Activated CD8-positive, alpha-beta T cell treated with anti-CD3 and anti-CD28 coated beads, Interleukin-2, amount 10 ng/mL, durations not matched to agents 7 days and 5 days (primary cell): Measurements from ENCODE around the gene MALRD1. TPM values are rescaled to one million over a fixed set of nuclear protein-coding genes. Genes with fewer than 3 reads are reported as not detected.

Experiments
- ATAC-seq: fragments of 150-1000 bp; cut with Tn5 transposase; one replicate; pipeline ENCODE4 v1.10.0; 2021; ENCODE audit warnings: moderate library complexity
- CTCF ChIA-PET: fragments of 350-600 bp; sonication (Branson Sonifier 250); formaldehyde crosslinking; loops from one replicate; lab custom pipeline; 2021; ENCODE audit warnings: antibody characterized with exemption; lab: Charles Lee
- POLR2A ChIA-PET: fragments of 350-600 bp; sonication (Branson Sonifier 250); formaldehyde crosslinking; loops from one replicate; lab custom pipeline; 2021; ENCODE audit warnings: antibody characterized with exemption; lab: Charles Lee
- DNase-seq: peaks from one replicate; pipeline ENCODE4 v3.0.0-alpha.2; 2020
- H3K27ac Mint-ChIP-seq: one replicate; pipeline ENCODE4 v1.8.0; 2021; ENCODE audit warnings: mild to moderate bottlenecking, mixed read lengths
- H3K27me3 Mint-ChIP-seq: one replicate; pipeline ENCODE4 v1.8.0; 2021; ENCODE audit warnings: low read depth, mixed read lengths
- H3K36me3 Mint-ChIP-seq: one replicate; pipeline ENCODE4 v1.8.0; 2021; ENCODE audit warnings: low read depth, mixed read lengths
- H3K4me1 Mint-ChIP-seq: one replicate; pipeline ENCODE4 v1.8.0; 2021; ENCODE audit warnings: low read depth, mixed read lengths
- H3K4me3 Mint-ChIP-seq: one replicate; pipeline ENCODE4 v1.8.0; 2021; ENCODE audit warnings: mild to moderate bottlenecking, mixed read lengths
- H3K9me3 Mint-ChIP-seq: one replicate; pipeline ENCODE4 v1.8.0; 2022; ENCODE audit warnings: mixed read lengths; ENCODE audit not compliant: insufficient read depth
- total RNA-seq, 2 experiments: library from RNA; stranded (reverse); gene quantifications; one replicate each; pipeline ENCODE4 v1.2.3, GENCODE V29; 2021

MALRD1 gene
- total RNA-seq, 2 experiments from 2014 or later, result not detected

DNA sequence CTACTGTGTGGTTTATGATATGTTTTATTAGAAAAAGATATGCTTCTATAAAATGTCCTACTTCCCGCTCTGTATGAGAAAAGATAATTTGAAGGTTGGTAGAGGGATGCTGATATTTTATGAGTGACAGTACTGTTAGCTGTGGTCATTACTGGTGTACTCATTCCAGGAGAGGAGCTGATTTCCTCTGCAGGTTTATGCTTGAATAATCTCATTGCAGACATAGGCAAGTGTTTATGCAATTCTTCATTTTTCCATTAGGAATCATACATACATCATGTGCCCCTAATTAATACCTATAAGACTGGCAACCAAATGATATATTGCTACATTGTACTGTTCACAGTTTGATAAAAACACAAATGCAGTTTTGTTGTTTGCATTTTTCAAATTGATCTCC is 269.4 kb downstream of the MALRD1 start:
- H3K4me3 Mint-ChIP-seq, result no peak overlapping the region
- CTCF ChIA-PET, result no interaction called here
- no peak for DNase-seq
- no peaks in the 10 kb centered on the region for H3K36me3 Mint-ChIP-seq
- H3K27ac Mint-ChIP-seq, result no peak overlapping the region
- no peaks in the 10 kb centered on the region for H3K27me3 Mint-ChIP-seq
- POLR2A ChIA-PET, result no interaction called here
- H3K9me3 Mint-ChIP-seq, result peaks cover 3% of the 10 kb centered on the region
- H3K4me1 Mint-ChIP-seq, result no peaks in the 10 kb centered on the region
- ATAC-seq, result no peak

DNA sequence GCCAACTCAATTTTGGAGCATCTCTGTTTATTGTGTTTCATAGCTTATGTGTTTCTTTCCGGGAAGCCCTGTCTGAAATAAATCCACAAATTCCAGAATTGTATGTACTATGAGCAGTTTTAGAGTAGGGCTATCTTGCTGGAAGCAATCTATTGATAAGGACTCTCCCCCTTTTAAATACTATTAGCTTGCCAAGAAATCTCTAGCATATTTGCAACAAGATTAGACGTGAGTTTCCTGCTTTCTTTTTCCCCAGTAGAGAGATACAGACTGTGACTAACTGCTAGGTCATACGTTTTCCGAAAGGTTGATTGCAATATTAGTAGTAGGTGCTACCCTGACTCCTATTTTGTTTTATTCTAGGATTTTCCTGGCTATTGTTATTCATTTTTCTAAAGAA is 277.0 kb downstream of the MALRD1 start:
- no peaks in the 10 kb centered on the region for H3K4me1 Mint-ChIP-seq
- no peak for ATAC-seq
- POLR2A ChIA-PET, result no interaction called here
- CTCF ChIA-PET, result no interaction called here
- no peaks in the 10 kb centered on the region for H3K27me3 Mint-ChIP-seq
- no peak overlapping the region for H3K4me3 Mint-ChIP-seq
- DNase-seq, result no peak
- H3K36me3 Mint-ChIP-seq, result no peaks in the 10 kb centered on the region
- H3K27ac Mint-ChIP-seq, result no peak overlapping the region
- H3K9me3 Mint-ChIP-seq, result peaks cover 8% of the 10 kb centered on the region

DNA sequence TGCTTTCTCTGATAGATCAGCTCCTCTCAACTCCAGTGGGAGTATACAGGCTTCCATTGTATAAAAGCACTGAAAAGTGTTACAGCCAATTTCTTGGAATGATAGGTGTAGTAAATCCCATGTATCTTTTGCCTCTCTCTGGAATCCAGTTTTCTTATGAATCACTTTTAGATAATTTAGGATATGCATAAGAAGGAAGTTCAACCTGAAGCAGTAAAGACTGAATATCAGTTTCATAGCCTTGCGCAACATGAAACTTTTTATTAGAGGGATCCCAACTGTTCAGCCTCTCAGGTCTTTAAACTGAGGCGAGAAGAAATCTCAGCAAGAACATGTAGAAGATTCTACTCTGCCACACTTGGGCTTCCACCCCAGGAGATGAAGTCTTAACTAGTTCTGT is 280.0 kb downstream of the MALRD1 start:
- Mint-ChIP-seq H3K9me3 (peaks cover 8% of the 10 kb centered on the region), H3K4me3 (no peak overlapping the region), H3K27ac (no peak overlapping the region), H3K27me3 (no peaks in the 10 kb centered on the region), H3K36me3 (no peaks in the 10 kb centered on the region), H3K4me1 (no peaks in the 10 kb centered on the region)
- ChIA-PET CTCF (no interaction called here), POLR2A (no interaction called here)
- no peak for ATAC-seq
- no peak for DNase-seq

DNA sequence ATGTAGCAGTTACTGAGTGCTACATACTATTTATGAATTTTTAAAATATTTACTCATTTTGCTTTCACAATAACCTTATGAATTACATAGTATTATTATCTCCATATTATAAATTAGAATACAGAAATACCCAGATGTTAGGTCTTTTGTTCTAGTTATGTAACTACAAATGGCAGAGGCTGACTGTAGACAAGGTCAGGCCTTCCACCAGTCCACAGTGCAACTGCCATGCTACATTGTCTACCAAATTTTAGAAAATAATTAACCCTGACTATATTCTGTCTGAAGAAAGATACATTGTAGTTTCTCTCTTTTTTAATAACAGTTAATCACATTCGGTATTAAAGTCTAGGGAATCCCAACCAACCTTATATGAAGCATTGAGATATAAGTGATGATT is 280.9 kb downstream of the MALRD1 start:
- no peak for ATAC-seq
- no peaks in the 10 kb centered on the region for H3K27me3 Mint-ChIP-seq

DNA sequence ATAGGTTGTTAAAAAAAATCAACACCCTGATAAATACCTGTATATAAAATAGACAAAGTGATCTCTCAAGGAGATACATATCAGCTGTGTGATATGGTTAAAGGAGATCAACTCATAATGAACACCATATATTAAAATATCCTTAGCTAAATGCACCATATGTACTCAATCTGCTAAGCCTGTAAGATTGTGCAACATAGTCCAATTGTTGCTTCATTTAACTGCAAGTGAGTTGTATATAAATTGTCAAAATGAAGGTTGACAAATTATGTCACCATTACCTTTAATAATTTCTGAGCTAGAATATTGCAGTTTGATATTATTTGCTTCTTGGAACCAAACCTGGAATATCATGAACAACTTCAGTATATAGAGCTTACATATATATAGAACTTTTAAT is 283.7 kb downstream of the MALRD1 start:
- H3K9me3 Mint-ChIP-seq, result peaks cover 9% of the 10 kb centered on the region
- DNase-seq (no peak), ATAC-seq (no peak)
- no peak overlapping the region for H3K4me3 Mint-ChIP-seq
- no peaks in the 10 kb centered on the region for H3K36me3 Mint-ChIP-seq
- H3K27me3 Mint-ChIP-seq, result no peaks in the 10 kb centered on the region
- ChIA-PET POLR2A (interaction anchor here (0.7 kb wide), 1 partner anchor 152 kb away, joined by 3 read pairs; no protein-coding TSS in a partner anchor), CTCF (no interaction called here)
- no peaks in the 10 kb centered on the region for H3K4me1 Mint-ChIP-seq
- no peak overlapping the region for H3K27ac Mint-ChIP-seq

More for the DNA sequence above, 280.9 kb downstream of the MALRD1 start:
- no peak overlapping the region for H3K4me3 Mint-ChIP-seq
- POLR2A ChIA-PET, result no interaction called here
- peaks cover 8% of the 10 kb centered on the region for H3K9me3 Mint-ChIP-seq
- H3K36me3 Mint-ChIP-seq, result no peaks in the 10 kb centered on the region
- CTCF ChIA-PET, result no interaction called here
- no peak overlapping the region for H3K27ac Mint-ChIP-seq
- no peaks in the 10 kb centered on the region for H3K4me1 Mint-ChIP-seq
- DNase-seq, result no peak

DNA sequence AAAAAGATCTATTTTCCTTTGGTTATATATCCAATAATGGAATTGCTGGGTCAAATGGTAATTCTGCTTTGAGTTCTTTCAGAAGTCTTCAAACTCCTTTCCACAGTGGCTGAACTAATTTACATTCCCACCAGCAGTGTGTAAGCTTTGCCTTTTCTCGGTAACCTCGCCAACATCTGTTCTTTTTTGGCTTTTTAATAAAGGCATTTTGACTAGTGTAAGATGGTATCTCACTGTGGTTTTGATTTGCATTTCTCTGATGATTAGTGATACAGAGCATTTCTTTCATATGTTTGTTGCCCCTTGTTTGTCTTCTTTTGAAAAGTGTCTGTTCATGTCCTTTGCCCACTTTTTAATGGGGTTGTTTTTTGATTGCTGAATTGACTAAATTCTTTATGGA is 285.0 kb downstream of the MALRD1 start:
- H3K36me3 Mint-ChIP-seq, result no peaks in the 10 kb centered on the region
- DNase-seq (no peak), ATAC-seq (no peak)
- no peaks in the 10 kb centered on the region for H3K27me3 Mint-ChIP-seq
- H3K4me1 Mint-ChIP-seq, result no peaks in the 10 kb centered on the region
- ChIA-PET CTCF (no interaction called here), POLR2A (no interaction called here)
- no peak overlapping the region for H3K4me3 Mint-ChIP-seq
- H3K9me3 Mint-ChIP-seq, result peaks cover 4% of the 10 kb centered on the region
- no peak overlapping the region for H3K27ac Mint-ChIP-seq

DNA sequence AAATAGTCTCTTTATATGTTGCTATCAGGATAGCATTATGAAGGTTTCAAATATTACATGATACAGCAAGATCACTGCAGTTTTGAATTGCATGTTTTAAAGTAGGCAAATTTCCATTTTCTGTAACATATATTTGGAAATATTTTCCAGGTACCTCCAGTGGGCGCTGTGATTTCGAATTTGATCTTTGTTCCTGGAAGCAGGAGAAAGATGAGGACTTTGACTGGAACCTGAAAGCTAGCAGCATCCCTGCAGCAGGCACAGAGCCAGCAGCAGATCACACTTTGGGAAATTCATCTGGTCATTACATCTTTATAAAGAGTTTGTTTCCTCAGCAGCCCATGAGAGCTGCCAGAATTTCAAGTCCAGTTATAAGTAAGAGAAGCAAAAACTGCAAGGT is 299.0 kb downstream of the MALRD1 start:
- Mint-ChIP-seq H3K27ac (no peak overlapping the region), H3K9me3 (peaks cover 13% of the 10 kb centered on the region)
- CTCF ChIA-PET, result no interaction called here

DNA sequence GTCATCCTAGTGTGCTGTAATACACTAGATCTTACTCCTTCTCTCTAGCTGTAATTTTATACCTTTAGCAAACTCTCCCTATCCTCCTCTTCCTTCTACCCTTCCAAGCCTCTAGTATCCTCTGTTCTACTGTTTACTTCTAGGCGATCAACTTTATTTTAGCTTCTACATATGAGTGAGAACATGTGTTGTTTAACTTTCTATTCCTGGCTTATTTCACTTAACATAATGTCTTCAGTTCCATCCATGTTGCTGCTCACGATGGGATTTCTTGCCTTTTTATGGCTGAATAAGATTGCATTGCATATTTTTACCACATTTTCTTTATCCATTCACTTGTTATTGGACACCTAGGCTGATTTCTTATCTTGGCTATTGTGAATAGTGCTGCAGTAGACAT is 318.6 kb downstream of the MALRD1 start:
- H3K27ac Mint-ChIP-seq, result no peak overlapping the region
- no peaks in the 10 kb centered on the region for H3K4me1 Mint-ChIP-seq
- H3K36me3 Mint-ChIP-seq, result no peaks in the 10 kb centered on the region
- no peak for DNase-seq
- ChIA-PET POLR2A (no interaction called here), CTCF (no interaction called here)
- peaks cover 5% of the 10 kb centered on the region for H3K9me3 Mint-ChIP-seq
- no peak for ATAC-seq
- H3K27me3 Mint-ChIP-seq, result no peaks in the 10 kb centered on the region
- H3K4me3 Mint-ChIP-seq, result no peak overlapping the region

More for the DNA sequence above, 299.0 kb downstream of the MALRD1 start:
- H3K4me1 Mint-ChIP-seq, result no peaks in the 10 kb centered on the region
- H3K36me3 Mint-ChIP-seq, result no peaks in the 10 kb centered on the region
- DNase-seq (no peak), ATAC-seq (no peak)
- POLR2A ChIA-PET, result no interaction called here
- no peaks in the 10 kb centered on the region for H3K27me3 Mint-ChIP-seq
- H3K4me3 Mint-ChIP-seq, result no peak overlapping the region

DNA sequence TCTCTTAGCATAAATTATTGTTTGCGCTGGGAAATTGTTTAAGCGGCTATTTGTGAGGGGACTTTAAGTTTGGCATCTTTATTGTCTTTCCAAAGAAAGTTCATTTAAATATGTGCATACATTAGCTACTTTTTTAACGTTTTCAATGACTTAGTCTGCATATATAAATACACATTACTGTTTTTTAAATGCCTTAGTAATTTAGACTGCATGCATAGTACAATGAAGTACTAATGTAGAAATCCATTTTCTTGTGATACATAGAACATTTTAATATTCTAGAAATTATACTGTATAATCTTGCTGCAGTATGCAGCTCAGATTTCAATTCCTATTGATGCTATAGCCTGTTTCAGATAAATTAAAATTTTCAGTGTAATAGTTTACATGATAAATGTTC is 325.4 kb downstream of the MALRD1 start:
- H3K4me1 Mint-ChIP-seq, result no peaks in the 10 kb centered on the region
- ATAC-seq, result no peak
- peaks cover 8% of the 10 kb centered on the region for H3K9me3 Mint-ChIP-seq
- no peak for DNase-seq
- H3K36me3 Mint-ChIP-seq, result no peaks in the 10 kb centered on the region
- H3K27ac Mint-ChIP-seq, result no peak overlapping the region
- H3K27me3 Mint-ChIP-seq, result no peaks in the 10 kb centered on the region
- CTCF ChIA-PET, result no interaction called here
- POLR2A ChIA-PET, result no interaction called here
- H3K4me3 Mint-ChIP-seq, result no peak overlapping the region

DNA sequence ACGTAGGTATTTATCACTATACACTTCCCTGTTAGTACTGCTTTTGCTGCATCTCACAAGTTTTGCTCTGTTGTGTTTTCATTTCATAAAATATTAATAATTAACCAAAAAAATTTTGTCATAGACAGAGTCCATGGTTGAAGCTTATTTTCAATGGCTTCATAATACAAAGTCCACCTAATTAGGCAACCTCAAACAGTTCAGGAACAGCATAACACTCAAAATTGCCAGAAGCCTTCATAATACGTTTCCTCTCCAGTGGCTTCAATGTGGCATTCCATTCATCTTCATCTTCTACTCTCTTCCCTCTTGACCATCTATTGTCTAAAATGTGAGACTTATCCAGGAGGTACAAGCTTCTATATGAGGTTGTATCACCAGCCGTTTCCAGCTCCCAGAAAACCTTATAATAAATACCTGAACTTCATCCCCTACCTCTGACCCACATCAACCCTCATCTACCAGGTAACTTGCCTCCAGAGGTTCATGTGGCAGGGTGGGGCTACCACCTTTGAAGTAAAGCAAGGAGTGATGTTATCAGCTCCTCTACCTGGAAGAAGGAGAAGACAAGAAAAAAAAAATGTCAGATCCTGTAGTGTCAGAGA is 337.3 kb downstream of the MALRD1 start:
- Mint-ChIP-seq H3K27me3 (no peaks in the 10 kb centered on the region), H3K9me3 (peaks cover 17% of the 10 kb centered on the region), H3K27ac (no peak overlapping the region), H3K4me3 (no peak overlapping the region), H3K36me3 (no peaks in the 10 kb centered on the region), H3K4me1 (no peaks in the 10 kb centered on the region)
- POLR2A ChIA-PET, result no interaction called here
- CTCF ChIA-PET, result no interaction called here
- no peak for ATAC-seq
- DNase-seq, result no peak

DNA sequence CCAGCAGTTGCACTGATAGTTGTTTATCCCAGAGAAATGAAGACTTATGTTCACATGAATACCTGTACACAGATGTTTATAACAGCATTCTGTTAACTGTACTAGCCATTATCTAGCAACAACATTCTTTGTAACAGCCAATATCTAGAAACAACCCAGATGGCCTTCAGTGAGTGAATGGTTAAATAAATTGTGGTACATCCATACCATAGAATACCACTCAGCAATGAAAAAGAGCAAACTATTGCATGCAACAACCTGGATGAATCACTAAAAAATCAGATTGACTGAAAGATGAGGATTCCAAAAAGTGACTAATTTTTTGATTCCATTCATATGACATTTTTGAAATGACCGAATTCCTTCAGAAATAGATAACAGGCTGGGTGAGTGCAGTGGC is 360.3 kb downstream of the MALRD1 start:
- Mint-ChIP-seq H3K4me3 (no peak overlapping the region), H3K4me1 (no peaks in the 10 kb centered on the region), H3K27ac (no peak overlapping the region), H3K27me3 (no peaks in the 10 kb centered on the region), H3K9me3 (peaks cover 10% of the 10 kb centered on the region), H3K36me3 (no peaks in the 10 kb centered on the region)
- CTCF ChIA-PET, result no interaction called here
- ATAC-seq (no peak), DNase-seq (no peak)
- POLR2A ChIA-PET, result no interaction called here

DNA sequence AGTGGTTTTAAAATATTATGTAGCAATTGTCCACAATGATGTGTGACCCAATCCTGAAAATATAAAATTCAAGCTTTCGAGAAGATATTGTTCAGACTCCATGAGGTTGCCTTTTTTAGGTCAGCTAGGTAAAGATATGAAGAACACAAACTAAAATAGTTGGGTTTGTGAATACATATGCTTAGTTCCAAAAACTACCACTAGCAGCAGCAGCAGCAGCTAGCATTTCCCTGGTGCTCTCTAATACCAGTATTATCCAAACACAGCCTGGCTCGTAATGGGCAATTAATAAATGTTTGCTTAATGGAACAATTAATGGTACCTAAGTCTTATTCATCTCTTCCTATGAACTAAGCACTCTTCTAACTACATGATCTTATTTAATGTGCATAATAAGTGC is 362.5 kb downstream of the MALRD1 start:
- peaks cover 3% of the 10 kb centered on the region for H3K9me3 Mint-ChIP-seq
- no peak overlapping the region for H3K4me3 Mint-ChIP-seq
- no peaks in the 10 kb centered on the region for H3K27me3 Mint-ChIP-seq
- no peaks in the 10 kb centered on the region for H3K4me1 Mint-ChIP-seq
- ChIA-PET POLR2A (no interaction called here), CTCF (no interaction called here)
- ATAC-seq, result no peak
- DNase-seq, result no peak
- H3K36me3 Mint-ChIP-seq, result no peaks in the 10 kb centered on the region
- H3K27ac Mint-ChIP-seq, result no peak overlapping the region

DNA sequence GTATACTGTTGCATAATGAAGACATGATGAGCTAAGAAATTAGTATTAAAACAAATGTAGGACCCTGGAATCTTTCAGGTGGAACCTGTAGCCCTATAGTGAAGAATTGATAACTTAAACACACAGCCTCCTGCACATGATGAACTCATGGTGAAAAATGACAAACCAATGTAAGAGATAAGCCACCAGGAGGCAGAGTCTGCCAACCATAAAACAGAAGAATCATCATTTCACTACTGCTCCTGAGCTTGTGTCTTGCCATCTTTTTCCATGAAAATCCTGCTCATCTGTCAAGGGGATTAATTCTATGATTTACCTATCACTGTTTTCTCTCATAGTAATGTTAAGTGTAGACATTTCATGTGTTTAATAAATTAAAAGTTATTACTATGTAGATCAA is 363.9 kb downstream of the MALRD1 start:
- POLR2A ChIA-PET, result no interaction called here
- H3K4me3 Mint-ChIP-seq, result no peak overlapping the region
- H3K4me1 Mint-ChIP-seq, result no peaks in the 10 kb centered on the region
- peaks cover 7% of the 10 kb centered on the region for H3K9me3 Mint-ChIP-seq
- DNase-seq (no peak), ATAC-seq (no peak)
- no peaks in the 10 kb centered on the region for H3K27me3 Mint-ChIP-seq
- H3K27ac Mint-ChIP-seq, result no peak overlapping the region
- CTCF ChIA-PET, result no interaction called here
- no peaks in the 10 kb centered on the region for H3K36me3 Mint-ChIP-seq
